ENCODE data around the gene SELENOT.

DNA sequence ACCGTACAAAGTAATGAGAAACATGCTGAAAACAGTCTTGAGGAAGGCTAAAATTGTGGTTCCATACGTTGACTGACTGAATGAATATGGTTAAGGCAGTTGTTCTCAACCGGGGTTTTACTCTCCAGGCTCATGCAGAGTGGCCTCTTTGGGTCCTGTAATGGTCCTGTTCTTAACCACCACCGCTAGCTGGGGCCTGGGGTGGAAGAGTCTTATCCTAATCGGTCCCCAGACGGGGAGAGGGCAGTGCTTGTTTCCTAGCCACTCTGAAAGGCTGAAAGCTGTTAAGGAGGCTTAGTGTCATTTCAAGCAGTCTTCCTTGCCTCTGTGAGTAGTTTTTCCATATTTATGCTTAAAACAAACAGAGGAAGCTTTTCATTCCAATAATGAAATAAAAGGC is 32.0 kb downstream of the SELENOT start:
- TF ChIP-seq POLR2A (IDR thresholded peaks at IDR 0.05) = no peak
- TF ChIP-seq, protein P1, sequence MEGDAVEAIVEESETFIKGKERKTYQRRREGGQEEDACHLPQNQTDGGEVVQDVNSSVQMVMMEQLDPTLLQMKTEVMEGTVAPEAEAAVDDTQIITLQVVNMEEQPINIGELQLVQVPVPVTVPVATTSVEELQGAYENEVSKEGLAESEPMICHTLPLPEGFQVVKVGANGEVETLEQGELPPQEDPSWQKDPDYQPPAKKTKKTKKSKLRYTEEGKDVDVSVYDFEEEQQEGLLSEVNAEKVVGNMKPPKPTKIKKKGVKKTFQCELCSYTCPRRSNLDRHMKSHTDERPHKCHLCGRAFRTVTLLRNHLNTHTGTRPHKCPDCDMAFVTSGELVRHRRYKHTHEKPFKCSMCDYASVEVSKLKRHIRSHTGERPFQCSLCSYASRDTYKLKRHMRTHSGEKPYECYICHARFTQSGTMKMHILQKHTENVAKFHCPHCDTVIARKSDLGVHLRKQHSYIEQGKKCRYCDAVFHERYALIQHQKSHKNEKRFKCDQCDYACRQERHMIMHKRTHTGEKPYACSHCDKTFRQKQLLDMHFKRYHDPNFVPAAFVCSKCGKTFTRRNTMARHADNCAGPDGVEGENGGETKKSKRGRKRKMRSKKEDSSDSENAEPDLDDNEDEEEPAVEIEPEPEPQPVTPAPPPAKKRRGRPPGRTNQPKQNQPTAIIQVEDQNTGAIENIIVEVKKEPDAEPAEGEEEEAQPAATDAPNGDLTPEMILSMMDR (IDR thresholded peaks at IDR 0.05) = no peak

Measured in uterus (tissue), 2 donors.